Nephron (organoid): Measurements from ENCODE around the gene AGTRAP.

Experiments
- H3K27ac Mint-ChIP-seq, 3 experiments: 2 replicates each; pipeline ENCODE4 v1.8.0; 2020; ENCODE audit warnings: mixed read lengths in 3 of 3, mild to moderate bottlenecking in 2 of 3, moderate library complexity in 1 of 3
- H3K27me3 Mint-ChIP-seq: 2 replicates; pipeline ENCODE4 v1.8.0; 2021; ENCODE audit warnings: low read depth, mild to moderate bottlenecking, moderate library complexity, mixed read lengths
- H3K36me3 Mint-ChIP-seq: 2 replicates; pipeline ENCODE4 v1.8.0; 2020; ENCODE audit warnings: low read depth, mixed read lengths
- H3K4me1 Mint-ChIP-seq: 2 replicates; pipeline ENCODE4 v1.8.0; 2020; ENCODE audit warnings: mixed read lengths
- H3K4me3 Mint-ChIP-seq, 3 experiments: 2 replicates each; pipeline ENCODE4 v1.8.0; 2020; ENCODE audit warnings: mild to moderate bottlenecking in 3 of 3, mixed read lengths in 3 of 3, moderate library complexity in 2 of 3
- H3K9me3 Mint-ChIP-seq: 2 replicates; pipeline ENCODE4 v1.8.0; 2020; ENCODE audit warnings: mixed read lengths
- TF ChIP-seq, protein P1 (sequence below), 3 experiments: fragments of 200-600 bp; sonication (generic); IDR thresholded peaks; one replicate each; pipeline ENCODE4 v1.5.0; 2021; ENCODE audit warnings: antibody characterized with exemption in 3 of 3; ENCODE audit not compliant: unreplicated experiment in 3 of 3

The AGTRAP gene

GRCh38 chr1:11780380-11781147, 44.6 kb downstream of the AGTRAP start:
- TF ChIP-seq, protein P1, sequence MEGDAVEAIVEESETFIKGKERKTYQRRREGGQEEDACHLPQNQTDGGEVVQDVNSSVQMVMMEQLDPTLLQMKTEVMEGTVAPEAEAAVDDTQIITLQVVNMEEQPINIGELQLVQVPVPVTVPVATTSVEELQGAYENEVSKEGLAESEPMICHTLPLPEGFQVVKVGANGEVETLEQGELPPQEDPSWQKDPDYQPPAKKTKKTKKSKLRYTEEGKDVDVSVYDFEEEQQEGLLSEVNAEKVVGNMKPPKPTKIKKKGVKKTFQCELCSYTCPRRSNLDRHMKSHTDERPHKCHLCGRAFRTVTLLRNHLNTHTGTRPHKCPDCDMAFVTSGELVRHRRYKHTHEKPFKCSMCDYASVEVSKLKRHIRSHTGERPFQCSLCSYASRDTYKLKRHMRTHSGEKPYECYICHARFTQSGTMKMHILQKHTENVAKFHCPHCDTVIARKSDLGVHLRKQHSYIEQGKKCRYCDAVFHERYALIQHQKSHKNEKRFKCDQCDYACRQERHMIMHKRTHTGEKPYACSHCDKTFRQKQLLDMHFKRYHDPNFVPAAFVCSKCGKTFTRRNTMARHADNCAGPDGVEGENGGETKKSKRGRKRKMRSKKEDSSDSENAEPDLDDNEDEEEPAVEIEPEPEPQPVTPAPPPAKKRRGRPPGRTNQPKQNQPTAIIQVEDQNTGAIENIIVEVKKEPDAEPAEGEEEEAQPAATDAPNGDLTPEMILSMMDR (IDR thresholded peaks at IDR 0.05; ENCODE audit: unreplicated experiment in 3 of 3): no peak
- no peaks in the 10 kb centered on the region for H3K9me3 Mint-ChIP-seq
- peaks cover 8% of the 10 kb centered on the region for H3K27me3 Mint-ChIP-seq
- H3K4me3 Mint-ChIP-seq: no peak overlapping the region
- H3K36me3 Mint-ChIP-seq: no peaks in the 10 kb centered on the region
- peaks cover 4% of the 10 kb centered on the region for H3K4me1 Mint-ChIP-seq
- H3K27ac Mint-ChIP-seq: no peak overlapping the region

DNA sequence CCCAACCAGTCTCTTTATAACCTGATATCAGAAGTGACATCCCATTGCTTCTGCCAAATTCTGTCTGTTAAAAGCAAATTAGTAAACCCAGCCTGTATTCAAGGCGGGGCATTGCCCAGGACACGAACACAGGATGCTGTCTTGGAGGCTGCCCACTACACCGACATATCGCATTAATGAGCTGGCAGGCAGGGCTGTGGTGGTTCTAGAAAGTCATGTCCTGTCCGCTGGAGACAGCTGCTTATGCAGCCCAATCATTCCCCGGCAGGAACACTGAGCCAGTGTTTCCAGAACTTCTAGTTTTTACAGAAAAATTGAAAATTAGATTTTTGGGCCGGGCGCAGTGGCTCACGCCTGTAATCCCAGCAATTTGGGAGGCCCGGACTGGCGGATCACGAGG, 45.4 kb downstream of the AGTRAP start:
- H3K27me3 Mint-ChIP-seq: peaks cover 4% of the 10 kb centered on the region
- TF ChIP-seq, protein P1 (IDR thresholded peaks at IDR 0.05; ENCODE audit: unreplicated experiment in 3 of 3): no peak
- peaks cover 4% of the 10 kb centered on the region for H3K4me1 Mint-ChIP-seq
- no peaks in the 10 kb centered on the region for H3K36me3 Mint-ChIP-seq
- no peaks in the 10 kb centered on the region for H3K9me3 Mint-ChIP-seq
- H3K27ac Mint-ChIP-seq: no peak overlapping the region
- no peak overlapping the region for H3K4me3 Mint-ChIP-seq

GRCh38 chr1:11782127-11782708, 46.3 kb downstream of the AGTRAP start:
- H3K27ac Mint-ChIP-seq: no peak overlapping the region
- peaks cover under 1% of the 10 kb centered on the region for H3K27me3 Mint-ChIP-seq
- no peak overlapping the region for H3K4me3 Mint-ChIP-seq
- no peaks in the 10 kb centered on the region for H3K36me3 Mint-ChIP-seq
- no peaks in the 10 kb centered on the region for H3K9me3 Mint-ChIP-seq
- H3K4me1 Mint-ChIP-seq: peaks cover 13% of the 10 kb centered on the region
- TF ChIP-seq, protein P1 (IDR thresholded peaks at IDR 0.05; ENCODE audit: unreplicated experiment in 3 of 3): no peak

DNA sequence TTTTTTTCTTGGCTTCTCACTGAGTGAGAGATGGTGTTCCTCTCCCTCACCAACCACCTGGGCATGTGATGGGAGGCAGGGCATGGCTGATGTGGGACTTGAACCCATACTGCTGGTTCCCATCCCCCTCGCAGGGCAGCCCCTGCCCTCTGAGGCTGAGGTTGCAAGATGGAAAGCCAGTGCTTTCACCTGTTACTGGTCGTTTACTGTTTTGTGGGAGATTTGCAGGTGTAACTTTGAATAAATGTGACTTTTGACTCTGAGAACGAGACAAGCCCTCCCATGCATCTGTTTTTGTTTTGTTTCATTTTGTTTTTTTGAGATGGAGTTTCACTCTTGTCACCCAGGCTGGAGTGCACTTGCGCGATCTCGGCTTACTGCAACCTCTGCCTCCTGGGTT, 47.6 kb downstream of the AGTRAP start:
- TF ChIP-seq, protein P1 (IDR thresholded peaks at IDR 0.05; ENCODE audit: unreplicated experiment in 3 of 3): no peak
- H3K4me3 Mint-ChIP-seq: no peak overlapping the region
- H3K9me3 Mint-ChIP-seq: no peaks in the 10 kb centered on the region
- no peaks in the 10 kb centered on the region for H3K36me3 Mint-ChIP-seq
- H3K27ac Mint-ChIP-seq: no peak overlapping the region
- peaks cover 19% of the 10 kb centered on the region for H3K4me1 Mint-ChIP-seq
- H3K27me3 Mint-ChIP-seq: no peaks in the 10 kb centered on the region

DNA sequence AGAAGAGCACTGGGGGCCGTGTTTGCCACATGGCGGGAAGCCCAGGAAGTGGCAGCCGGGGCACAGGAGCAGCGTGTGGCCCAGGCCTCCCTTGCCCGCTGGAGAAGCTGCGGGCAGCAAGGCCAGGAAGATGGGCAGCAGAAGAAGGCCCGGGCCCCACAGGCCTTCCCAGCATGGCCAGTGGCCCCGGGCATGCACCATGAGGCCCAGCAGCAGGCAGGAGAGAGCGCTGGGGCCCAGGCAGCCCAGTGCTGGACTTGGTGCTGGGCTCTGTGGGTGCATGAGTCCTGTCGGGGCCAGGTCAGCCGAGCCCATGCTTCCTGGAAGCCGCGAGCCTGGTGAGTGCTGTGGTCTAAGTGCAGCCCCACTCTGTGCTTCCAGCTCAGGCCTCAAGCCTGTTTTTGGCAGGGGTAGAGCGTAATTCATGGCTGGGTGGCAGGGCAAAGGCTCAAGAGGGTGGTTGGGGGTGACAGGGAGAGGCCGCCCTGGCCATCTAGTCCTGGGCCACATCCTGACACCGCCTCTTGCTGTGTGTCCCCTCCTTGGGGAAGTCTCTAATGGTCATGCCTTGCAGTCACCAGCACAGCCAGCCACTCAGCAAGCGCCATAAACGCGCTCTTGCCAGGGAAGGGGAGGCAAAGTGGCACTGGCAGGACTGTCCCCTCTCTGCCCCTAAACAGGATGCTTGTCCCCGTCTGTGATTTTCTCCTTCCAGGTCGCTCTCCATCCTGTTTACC, 48.5 kb downstream of the AGTRAP start:
- no peak overlapping the region for H3K4me3 Mint-ChIP-seq
- H3K27me3 Mint-ChIP-seq: no peaks in the 10 kb centered on the region
- no peak overlapping the region for H3K27ac Mint-ChIP-seq
- TF ChIP-seq, protein P1 (IDR thresholded peaks at IDR 0.05; ENCODE audit: unreplicated experiment in 3 of 3): no peak
- no peaks in the 10 kb centered on the region for H3K9me3 Mint-ChIP-seq
- peaks cover 21% of the 10 kb centered on the region for H3K4me1 Mint-ChIP-seq
- no peaks in the 10 kb centered on the region for H3K36me3 Mint-ChIP-seq
